Measurements from ENCODE around the gene QPRT.
"Not testable (repeated sequence)": the region's sequence is repeated elsewhere in the genome, so short reads cannot be mapped to it uniquely, and the experiment has no call there.

The QPRT gene

DNA sequence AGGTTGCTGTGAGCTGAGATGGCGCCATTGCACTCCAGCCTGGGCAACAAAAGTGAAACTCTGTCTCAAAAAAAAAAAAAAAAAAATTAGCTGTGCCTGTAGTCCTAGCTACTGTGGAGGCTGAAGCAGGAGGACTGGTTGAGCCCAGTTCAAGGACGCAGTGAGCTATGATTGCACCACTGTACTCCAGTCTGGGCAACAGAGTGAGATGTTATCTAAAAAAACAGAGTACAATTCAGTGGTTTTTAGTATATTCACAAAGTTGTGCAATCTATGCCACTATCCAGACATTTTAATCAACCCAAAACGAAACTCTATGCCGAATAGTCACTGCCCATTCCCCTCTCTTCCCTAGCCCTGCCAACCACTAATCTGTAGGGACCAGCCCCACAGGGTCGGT lies 41.7 kb downstream of the QPRT start:
- no peak for DNase-seq

DNA sequence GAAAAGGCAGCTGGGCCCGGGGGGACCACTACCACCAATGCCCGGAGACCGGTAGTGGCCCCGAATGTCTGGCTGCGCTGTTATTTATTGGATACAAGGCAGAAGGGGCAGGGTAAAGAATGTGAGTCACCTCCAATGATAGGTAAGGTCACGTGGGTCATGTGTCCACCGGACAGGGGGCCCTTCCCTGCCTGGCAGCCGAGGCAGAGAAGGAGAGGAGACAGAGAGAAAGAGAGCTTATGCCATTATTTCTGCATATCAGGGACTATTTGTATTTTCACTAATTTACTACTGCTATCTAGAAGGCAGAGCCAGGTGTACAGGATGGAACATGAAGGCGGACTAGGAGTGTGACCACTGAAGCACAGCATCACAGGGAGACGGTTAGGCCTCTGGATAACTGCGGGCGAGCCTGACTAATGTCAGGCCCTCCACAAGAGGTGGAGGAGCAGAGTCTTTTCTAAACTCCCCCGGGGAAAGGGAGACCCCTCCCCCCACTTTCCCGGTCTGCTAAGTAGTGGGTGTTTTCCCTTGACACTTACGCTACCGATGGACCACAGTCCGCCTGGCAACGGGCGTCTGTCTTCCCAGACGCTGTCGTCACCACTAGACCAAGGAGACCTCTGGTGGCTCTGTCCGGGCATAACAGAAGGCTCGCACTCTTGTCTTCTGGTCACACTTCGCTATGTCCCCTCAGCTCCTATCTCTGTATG lies 42.3 kb downstream of the QPRT start:
- DNase-seq = peak; percentile 65 to 77

DNA sequence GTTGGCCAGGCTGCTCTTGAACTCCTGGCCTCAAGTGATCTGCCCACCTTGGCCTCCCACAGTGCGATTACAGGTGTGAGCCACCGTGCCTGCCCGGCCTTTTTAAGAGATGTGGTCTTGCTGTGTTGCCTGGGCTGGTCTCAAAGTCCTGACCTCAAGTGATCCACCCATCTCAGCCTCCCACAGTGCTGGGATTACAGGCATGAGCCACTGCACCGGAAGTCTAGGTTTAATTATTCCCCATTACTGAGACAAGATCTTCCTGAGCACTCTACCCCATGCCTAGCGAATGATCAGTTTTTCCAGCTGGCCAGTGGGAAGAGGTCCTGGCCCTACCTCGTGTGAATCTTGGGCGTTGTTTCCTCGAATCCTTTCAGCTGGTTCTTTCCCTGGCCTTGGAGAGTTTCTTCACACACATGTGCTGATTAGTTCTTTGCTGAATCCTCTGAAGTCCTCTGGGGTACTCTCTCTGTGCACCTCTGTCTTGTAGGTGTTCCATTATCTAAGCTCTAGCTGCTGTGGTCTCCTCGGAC lies 47.9 kb downstream of the QPRT start:
- DNase-seq = no peak

DNA sequence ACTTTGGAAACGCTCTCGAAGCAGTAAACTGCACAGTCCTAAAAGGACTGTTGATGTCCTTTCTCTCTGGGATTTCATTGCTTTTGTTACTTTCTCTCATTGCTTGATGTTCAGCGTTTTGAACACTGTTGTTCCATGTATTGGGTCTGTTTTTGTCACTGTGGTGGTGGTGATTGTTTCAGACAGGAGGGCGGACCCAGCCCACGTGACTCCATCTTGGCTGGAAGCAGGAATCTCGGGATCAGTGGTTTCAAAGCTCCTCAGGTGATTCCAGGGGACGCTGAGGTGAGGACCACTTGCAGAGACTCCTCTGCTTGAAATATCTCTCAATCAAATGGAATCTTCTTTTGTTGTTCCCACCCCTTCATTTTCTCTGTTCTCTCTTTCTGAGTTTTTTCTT lies 48.5 kb downstream of the QPRT start:
- DNase-seq = no peak

DNA sequence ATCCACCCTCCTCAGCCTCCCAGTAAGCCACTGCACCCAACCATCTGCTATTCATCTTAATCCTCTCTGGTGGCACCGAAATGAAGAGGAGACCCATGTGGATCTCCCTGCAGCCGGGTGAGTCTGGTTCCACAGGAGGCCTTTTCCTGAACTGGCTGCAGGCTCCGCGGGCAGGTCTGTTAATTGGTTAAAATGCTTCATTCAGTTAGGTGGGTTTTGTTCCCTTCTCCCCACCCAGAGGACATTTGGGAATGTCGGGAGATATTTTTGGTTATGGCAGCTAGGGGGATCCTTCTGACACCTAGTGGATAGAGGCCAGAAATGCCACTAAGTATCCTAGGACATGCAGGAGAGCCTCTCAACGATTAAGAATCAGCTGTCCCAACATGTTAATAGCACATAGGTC lies 50.1 kb downstream of the QPRT start:
- DNase-seq = peak; percentile 34 to 48

DNA sequence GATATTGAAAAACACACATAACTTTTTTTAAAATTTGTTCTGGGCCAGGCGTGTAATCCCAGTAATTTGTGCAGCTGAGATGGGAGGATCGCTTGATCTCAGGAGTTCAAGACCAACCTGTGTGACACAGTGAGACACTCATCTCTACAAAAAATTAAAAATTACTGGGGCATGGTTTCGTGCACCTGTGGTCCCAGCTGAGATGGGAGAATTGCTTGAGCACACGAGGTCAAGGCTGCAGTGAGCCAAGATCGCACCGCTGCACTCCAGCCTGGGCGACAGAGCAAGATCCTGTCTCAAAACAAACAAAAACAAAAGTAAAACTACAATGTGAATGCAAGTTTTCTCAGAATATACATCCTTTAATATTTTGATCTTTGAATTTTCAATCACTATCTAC lies 51.7 kb downstream of the QPRT start:
- no peak for DNase-seq

DNA sequence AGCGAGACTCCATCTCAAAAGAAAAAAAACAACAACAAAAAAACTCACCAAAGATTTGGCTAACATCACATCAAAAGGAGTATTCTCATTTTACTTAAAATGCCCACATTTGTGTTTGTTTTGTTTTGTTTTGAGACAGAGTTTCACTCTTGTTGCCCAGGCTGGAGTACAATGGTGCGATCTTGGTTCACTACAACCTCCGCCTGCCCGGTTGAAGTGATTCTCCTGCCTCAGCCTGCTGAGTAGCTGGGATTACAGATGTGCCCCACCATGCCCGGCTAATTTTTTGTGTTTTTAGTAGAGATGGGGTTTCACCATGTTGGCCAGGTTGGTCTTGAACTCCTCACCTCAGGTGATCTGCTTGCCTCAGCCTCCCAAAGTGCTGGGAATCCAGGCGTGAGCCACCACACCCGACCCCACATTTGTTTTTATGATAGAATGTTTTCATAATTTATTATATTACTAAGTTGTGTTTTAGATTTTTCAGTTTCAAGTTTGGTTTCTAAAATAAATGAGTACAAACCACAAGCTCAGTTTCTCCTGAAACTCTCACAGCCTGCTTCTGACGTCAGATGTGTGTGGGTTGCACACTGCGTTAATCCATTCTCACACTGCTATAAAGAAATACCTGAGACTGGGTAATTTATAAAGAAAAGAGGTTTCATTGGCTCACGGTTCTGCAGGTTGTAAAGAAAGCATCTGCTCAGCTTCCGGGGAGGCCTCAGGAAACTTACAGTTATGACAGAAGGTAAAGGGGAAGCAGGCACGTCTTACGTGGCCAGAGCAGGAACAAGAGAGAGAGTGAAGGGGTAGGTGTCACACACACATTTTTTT lies 53.0 kb downstream of the QPRT start:
- not testable (repeated sequence) for DNase-seq

DNA sequence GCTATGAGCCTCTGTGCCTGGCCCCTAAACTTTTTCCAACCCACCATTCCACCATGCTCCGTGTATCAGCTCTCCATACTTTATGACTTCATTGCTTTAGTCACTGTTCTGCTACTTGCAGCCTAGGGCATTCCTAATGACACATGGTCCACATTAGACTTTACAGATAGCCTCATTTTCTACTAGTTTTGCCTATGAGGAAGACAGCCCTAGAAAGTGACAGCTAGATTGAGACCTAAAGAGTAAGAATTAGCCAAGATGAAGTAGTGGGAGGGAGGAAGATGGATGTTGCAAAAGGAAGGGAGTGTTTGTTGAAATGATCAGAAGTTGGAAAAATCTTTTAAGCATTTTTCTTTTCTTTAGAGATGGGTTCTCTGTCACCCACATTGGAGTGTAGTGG lies 55.8 kb downstream of the QPRT start:
- DNase-seq = peak; percentile 79 to 90

DNA sequence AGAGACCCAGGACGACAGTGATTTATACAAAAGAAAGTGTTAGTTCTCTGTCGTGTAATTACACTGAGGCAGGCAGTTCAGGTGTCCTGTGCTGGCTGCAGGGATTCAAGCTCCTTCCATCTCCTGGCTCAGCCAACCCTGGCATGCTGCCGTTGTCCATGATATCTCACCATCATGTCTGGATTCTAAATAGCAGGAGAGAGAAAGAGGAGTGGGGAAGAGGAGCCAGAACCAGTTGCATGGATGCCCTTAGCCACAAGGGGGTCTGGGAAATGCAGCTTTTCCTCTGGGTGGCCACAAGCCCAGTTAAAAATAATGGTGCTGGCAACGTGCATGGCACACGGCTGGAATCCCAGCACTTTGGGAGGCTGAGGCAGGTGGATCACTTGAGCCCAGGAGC lies 57.1 kb downstream of the QPRT start:
- no peak for DNase-seq

DNA sequence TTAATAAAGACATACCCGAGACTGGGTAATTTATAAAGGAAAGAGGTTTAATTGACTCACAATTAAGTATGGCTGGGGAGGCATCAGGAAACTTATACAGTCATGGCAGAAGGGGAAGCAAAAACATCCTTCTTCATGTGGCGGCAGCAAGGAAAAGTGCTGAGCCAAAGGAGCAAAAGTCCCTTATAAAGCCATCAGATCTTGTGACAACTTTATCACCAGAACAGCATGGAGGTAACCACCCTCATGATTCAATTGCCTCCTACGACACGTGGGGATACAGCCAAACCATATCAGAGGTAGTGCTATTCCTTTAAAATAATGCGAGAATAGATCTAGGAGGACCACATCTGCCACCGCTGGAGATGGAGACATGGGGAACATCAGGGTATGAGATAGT lies 57.8 kb downstream of the QPRT start:
- peak; percentile 74 to 89 for DNase-seq

DNA sequence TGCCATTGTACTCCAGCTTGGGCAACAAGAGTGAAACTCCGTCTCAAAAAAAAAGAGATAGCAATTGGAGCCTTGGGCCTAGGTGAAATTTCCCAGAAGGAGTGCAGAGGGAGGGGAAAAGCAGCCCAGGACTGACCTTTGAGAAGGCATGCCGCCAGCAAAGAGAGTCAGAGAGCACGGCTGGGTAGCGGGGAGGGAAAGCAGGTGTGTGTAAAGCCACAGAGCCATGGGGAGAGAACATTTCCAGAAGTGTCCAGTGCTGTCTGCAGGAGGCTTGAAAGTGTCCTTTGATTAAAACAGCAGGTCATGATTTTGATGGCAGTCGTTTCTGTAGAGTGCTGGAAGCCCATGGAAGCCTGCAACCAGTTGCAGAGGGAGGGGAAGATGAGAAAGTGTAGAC lies 58.7 kb downstream of the QPRT start:
- no peak for DNase-seq

DNA sequence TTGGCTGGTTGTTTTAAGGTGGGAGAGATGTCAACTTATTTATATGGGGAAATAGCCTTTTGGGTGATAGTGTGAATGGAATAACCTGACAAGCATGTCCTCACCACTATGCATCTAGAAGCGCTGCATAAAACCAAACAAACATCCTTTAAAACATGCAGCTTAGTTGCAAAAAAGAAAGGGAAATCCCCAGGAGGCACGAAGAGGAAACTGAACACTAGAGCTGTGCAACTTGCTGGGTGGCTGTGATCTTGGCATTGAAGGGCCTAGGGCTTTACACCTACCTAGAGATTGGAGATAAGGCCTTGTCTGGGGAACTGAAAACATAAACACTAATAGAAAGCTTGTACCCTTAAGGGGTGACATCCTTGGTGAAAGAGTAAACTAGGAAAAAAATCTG lies 59.5 kb downstream of the QPRT start:
- peak; percentile 70 to 75 for DNase-seq

DNA sequence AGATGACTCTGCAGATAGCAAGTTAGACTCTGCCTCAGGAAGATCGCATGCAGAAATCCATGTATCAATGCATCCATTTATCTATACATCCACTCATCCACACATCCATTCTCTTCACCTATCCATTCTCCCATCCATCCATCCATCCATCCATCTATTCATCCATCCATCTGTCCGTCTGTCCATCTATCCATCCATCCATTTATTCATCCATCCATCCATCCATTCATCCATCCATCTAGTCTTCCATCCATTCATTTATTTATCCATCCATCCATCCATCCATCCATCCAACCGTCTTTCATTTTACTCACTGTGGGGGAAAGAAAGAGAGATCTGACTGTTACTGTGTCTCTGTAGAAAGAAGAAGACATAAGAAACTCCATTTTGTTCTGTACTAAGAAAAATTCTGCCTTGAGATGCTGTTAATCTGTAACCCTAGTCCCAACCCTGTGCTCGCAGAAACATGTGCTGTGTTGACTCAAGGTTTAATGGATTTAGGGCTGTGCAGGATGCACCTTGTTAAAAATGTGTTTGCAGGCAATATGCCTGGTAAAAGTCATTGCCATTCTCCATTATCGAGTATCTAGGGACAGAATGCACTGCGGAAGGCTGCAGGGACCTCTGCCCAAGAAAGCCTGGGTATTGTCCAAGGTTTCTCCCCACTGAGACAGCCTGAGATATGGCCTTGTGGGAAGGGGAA lies 61.1 kb downstream of the QPRT start:
- not testable (repeated sequence) for DNase-seq

DNA sequence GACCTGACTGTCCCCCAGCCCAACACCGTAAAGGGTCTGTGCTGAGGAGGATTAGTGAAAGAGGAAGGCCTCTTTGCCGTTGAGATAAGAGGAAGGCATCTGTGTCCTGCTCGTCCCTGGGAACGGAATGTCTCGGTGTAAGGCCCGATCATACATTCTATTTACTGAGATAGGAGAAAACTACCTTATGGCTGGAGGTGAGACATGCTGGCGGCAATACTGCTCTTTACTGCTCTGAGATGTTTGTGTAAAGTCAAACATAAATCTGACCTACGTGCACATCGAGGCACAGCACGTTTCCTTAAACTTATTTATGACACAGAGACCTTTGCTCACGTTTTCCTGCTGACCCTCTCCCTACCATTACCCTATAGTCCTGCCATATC lies 61.6 kb downstream of the QPRT start:
- DNase-seq = not testable (repeated sequence)

DNA sequence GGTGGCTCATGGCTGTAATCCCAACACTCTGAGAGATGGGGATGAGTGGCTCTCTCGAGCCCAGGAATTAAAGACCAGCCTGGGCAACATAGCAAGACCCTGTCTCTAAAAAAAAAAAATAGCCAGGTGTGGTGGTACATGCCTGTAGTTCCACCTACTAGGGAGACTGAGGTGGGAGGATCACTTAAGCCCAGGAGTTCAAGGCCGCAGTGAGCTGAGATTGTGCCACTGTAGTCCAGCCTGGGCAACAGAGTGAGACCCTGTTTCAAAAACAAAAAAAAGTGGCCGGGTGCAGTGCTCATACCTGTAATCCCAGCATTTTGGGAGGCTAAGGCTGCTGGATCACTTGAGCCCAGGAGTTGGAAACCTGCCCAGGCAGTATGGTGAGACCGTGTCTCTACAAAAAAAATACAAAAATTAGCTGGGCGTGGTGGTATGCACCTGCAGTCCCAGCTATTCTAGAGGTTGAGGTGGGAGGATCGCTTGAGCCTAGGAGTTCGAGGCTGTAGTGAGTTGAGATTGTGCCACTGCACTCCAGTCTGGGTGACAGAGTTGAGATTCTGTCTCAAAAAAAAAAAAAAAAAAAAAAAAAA lies 63.8 kb downstream of the QPRT start:
- DNase-seq = no peak

DNA sequence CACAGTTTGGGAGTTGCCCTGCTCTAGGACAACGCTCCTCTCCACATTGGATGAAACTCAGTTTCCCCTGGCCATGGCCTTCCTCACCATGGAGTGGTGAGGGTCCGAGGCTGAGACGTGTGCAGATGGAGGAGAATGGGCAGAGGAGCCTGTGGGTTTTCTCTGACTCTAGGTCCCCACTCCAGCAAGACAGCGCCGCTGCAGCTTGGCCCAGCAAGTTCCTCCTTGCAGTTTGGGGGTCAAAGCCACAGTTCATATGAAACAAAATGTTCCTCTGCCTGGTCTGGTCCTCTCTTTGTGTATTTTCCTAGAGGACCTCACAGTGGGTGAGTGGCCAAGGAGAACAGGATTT lies 64.5 kb downstream of the QPRT start:
- DNase-seq = no peak

DNA sequence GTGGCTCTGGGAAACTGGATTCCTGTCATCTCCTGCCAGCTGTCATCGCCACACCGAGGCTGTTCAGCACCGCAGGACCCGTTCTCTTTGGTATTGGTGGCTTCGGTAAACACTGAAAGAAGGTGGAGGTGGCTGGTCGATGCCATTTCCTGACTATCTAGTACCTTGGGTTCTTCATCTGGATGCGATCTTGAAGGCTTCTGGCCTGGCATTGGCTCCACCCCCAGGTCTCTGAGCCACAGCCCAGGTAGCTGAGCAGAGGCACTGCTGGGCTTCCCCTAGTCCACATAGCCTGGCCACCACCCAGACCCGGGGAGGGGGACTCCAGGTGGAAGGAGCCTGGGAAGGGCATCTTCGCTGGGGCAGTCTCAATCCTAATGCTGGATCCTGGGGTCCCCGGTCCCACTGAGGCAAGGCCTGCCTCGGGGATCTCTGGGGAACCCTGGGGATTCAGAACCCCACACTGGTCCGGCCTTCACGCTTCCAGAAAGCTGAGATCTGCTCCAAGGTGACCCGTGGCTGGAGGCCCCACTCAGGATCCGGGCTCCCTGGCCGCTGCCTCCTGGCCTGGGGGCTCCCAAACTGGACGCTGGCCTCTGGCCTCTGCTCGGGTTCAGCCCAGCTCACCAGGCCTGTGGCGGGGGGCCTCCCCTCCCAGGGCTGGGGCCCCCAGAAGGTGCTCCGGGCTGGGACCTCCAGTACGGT lies 65.0 kb downstream of the QPRT start:
- DNase-seq = no peak

DNA sequence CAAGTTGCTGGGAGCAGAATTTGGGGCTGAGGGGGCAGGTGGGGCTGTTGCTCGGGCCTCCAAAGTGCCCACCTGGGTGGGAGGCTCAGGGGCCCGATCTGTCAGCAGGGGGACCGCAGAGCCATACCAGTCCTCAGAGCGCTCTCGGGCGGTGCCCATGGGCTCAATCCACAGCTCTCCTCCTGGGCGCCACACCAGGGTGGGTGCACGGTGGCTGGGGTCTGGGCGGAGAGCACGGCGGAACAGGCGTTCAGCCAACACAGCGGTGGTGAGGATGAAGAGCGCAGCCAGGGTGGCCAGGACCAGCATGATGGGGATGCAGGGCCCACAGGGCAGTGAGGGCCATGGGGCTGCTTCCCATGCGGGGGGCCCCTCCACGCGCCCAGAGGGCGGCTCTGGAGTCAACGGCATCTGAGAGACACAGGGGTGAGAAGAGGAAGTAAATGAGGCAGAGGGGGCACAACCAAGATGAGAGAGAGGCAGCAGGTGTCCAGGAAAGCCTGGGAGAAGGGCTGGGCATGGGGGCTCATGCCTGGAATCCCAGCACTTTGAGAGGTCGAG lies 65.6 kb downstream of the QPRT start:
- no peak for DNase-seq

DNA sequence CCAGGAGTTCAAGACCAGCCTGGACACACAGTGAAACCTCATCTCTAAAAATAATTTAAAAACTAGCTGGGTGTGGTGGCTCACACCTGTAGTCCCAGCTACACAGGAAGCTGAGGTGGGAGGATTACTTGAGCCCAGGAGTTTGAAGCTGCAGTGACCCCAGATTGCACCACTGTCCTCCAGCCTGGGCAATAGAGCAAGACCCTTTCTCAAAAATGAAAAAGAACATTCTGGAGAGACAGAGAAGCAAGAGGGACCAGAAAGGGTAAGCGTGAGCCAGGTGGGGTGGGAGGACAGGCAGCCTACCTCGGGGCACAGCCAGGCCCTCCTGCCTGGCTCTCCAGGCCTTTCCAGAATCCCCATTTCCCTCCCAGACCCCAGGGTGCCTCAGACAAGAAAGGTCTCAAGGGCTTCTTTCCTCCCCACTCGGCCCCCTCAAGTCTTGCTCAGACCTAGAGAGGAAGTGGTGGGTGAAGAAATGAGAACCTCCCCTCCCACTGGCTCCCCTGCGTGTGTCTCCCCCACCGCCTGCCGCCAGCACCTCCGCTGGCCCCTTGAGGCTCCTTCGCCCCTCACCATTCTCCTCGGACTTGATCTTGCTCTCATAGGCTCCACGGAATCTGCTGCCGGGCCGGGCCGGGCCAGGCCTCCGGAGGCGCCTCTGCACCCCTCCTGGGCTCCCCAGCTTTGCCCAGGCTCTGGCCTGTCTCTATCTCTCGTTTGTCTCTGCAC lies 66.3 kb downstream of the QPRT start:
- DNase-seq = peak; percentile 63 to 83

DNA sequence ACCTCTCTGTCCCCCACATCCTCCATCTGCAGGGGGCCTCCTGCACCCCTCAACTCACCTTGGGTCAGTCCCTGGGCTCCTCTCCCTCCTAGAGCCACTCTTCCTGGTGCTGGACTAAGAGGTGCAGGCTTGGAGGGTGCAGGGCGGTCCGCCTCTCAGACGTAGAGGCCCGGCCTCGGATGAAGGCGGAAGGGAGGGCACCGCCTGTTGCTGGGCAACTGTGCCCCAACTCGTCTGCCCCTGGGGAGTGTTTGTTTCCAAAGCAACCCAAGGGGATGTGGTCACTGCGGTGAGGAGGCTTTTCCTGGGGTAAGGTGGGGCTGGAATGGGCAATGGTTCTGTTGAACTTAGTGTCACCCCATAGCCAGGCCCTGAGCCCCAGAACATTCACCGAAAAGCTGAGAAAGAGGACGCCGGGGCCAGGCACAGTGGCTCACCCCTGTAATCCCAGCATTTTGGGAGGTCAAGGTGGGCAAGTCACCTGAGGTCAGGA lies 66.9 kb downstream of the QPRT start, which contains the start of gene C16orf54:
Gene C16orf54, minus strand, starts transcription at position 138 of the 493 bp plus-strand sequence. CDS start 1,039 bp downstream, outside the sequence.
- DNase-seq = peak; percentile 94 to 97

DNA sequence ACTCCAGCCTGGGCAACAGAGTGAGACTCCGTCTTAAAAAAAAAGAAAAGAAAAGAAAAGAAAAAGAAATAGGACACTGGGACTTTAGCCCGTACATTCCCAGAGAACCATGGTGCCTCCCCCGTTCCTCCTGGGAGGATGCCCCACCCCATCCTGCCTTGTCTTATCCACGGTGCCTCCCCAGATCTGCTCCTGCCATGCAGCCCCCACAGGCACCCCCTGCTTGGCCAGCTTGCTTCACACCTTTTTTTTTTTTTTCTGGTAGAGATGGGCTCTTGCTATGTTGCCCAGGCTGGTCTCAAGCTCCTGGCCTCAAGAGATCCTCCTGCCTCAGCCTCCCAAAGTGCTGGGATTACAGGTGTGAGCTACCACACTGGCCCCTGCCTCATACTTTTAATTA lies 67.5 kb downstream of the QPRT start:
- DNase-seq = not testable (repeated sequence)
